ENCODE measurements around the gene COPS7B. TPM values are rescaled to one million over a fixed set of nuclear protein-coding genes. Genes with fewer than 3 reads are reported as not detected.

COPS7B gene
- total RNA-seq, 1 experiment from 2014 or later = 61.4 TPM

GRCh38 chr2:231820786-231821303 lies 34.6 kb downstream of the COPS7B start:
- H3K56ac ChIP-seq (ENCODE audit: insufficient read length, low read depth, low read length) = no peak overlapping the region
- H4K5ac ChIP-seq (ENCODE audit: insufficient read length, low read depth, low read length) = no peak overlapping the region
- no peak overlapping the region for H2AK5ac ChIP-seq (ENCODE audit: insufficient read length, low read length)
- H3K14ac ChIP-seq (ENCODE audit: insufficient read depth, low read length) = no peak overlapping the region
- Mint-ChIP-seq H3K9me3 (peaks cover 12 to 13% of the 10 kb centered on the region in 2 experiments), H3K36me3 (ENCODE audit: insufficient read depth in 1 of 3, low read depth in 3 of 3) (peaks cover 0 to 3% (median 1%) of the 10 kb centered on the region in 3 experiments; a peak in 1 of 7 replicates), H3K27me3 (ENCODE audit: low read depth) (peaks cover 10% of the 10 kb centered on the region), H3K4me1 (no peaks in the 10 kb centered on the region), H3K27ac (no peak overlapping the region), H3K4me3 (no peak overlapping the region)
- H3K79me1 ChIP-seq (ENCODE audit: insufficient read depth, low read depth, low read length, poor library complexity, severe bottlenecking) = no peaks in the 10 kb centered on the region
- no peak overlapping the region for H2BK20ac ChIP-seq (ENCODE audit: low read depth, low read length, poor library complexity, severe bottlenecking)
- no peak overlapping the region for H3K27ac ChIP-seq (ENCODE audit: insufficient read length, low read depth, low read length)
- H3K9me3 ChIP-seq (ENCODE audit: control insufficient read depth, low read depth, low read length) = no peaks in the 10 kb centered on the region
- no peak overlapping the region for H3K18ac ChIP-seq (ENCODE audit: insufficient read length, low read depth, low read length)
- no peak overlapping the region for H3K4ac ChIP-seq (ENCODE audit: low read depth, low read length)
- no peaks in the 10 kb centered on the region for H3K79me2 ChIP-seq (ENCODE audit: insufficient read depth, low read length)
- H3K4me1 ChIP-seq (ENCODE audit: insufficient read depth, low read length) = no peaks in the 10 kb centered on the region
- WGBS (ENCODE audit: extremely low coverage, insufficient read length, low lambda C conversion rate) = no CpG with 5 or more reads among the region's 12 CpGs
- H3K9ac ChIP-seq (ENCODE audit: extremely low read depth, insufficient read length, low read length) = no peak overlapping the region
- no peak overlapping the region for H2BK15ac ChIP-seq (ENCODE audit: low read depth, low read length)
- no peak overlapping the region for H4K91ac ChIP-seq (ENCODE audit: insufficient read length, low read depth, low read length)
- no peak overlapping the region for H2BK5ac ChIP-seq (ENCODE audit: insufficient read length, low read length)
- no peaks in the 10 kb centered on the region for H3K23me2 ChIP-seq (ENCODE audit: insufficient read length, low read depth, low read length, poor library complexity, severe bottlenecking)
- no peak overlapping the region for H3T11ph ChIP-seq (ENCODE audit: low read length)
- H2AFZ ChIP-seq (ENCODE audit: low read length) = no peak overlapping the region
- no peak overlapping the region for H2BK12ac ChIP-seq (ENCODE audit: insufficient read length, low read depth, low read length)
- H4K20me1 ChIP-seq (ENCODE audit: control insufficient read depth, insufficient read depth, insufficient read length) = no peaks in the 10 kb centered on the region
- H4K8ac ChIP-seq (replicated peaks; ENCODE audit: insufficient read length, low read depth, low read length) = no peak overlapping the region
- H3K23ac ChIP-seq (ENCODE audit: insufficient read length, low read depth, low read length) = no peak overlapping the region
- H3K4me2 ChIP-seq (ENCODE audit: insufficient read depth, insufficient read length, low read length) = no peak overlapping the region
- no peak overlapping the region for H2BK120ac ChIP-seq (ENCODE audit: low read depth, low read length, poor library complexity, severe bottlenecking)
- DNase-seq = no peak
- TF ChIP-seq CTCF (conservative IDR thresholded peaks at IDR 0.05) = no peak
- H3K27me3 ChIP-seq (ENCODE audit: insufficient read depth, low read length) = no peaks in the 10 kb centered on the region

Measured in H9 (cell line).